ENCODE measurements around the gene TRIM73.
"Not testable (repeated sequence)": the region's sequence is repeated elsewhere in the genome, so short reads cannot be mapped to it uniquely, and the experiment has no call there.

The TRIM73 gene

DNA sequence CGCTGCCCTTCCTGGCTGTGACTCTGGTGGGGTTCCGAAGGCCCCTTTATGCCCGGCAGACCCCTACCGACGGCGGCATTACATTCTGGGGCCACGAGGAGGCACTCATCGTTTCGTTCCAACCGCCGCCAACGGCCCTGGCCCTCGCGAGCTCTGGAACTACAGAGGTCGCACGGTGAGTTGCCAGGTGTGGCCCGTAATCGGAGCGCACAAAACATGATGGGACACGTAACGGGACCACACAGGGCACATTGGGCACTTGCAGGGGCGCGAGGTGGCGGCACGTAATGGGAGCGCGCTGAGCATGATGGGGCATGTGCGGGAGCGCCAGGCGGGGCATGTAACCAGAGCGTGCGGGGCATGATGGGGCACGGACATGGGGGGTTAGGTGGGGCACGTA, at the start of gene TRIM73:
Gene TRIM73, plus strand, starts transcription at position 301 of the 400 bp plus-strand sequence. CDS start 3,305 bp downstream, outside the sequence.
- H3K27ac ChIP-seq (ENCODE audit: low read length); H3K4me3 ChIP-seq (ENCODE audit: low read depth in 1 of 2, low read length in 2 of 2); H3K9me3 ChIP-seq (ENCODE audit: control insufficient read depth in 1 of 2, low read length in 2 of 2); H3K27me3 ChIP-seq (ENCODE audit: low read depth, low read length); H3K36me3 ChIP-seq (ENCODE audit: control insufficient read depth in 1 of 2, insufficient read depth in 2 of 2, low read length in 2 of 2); H3K4me1 ChIP-seq (ENCODE audit: control insufficient read depth in 1 of 2, insufficient read depth in 2 of 2, low read length in 2 of 2): not testable (repeated sequence)

DNA sequence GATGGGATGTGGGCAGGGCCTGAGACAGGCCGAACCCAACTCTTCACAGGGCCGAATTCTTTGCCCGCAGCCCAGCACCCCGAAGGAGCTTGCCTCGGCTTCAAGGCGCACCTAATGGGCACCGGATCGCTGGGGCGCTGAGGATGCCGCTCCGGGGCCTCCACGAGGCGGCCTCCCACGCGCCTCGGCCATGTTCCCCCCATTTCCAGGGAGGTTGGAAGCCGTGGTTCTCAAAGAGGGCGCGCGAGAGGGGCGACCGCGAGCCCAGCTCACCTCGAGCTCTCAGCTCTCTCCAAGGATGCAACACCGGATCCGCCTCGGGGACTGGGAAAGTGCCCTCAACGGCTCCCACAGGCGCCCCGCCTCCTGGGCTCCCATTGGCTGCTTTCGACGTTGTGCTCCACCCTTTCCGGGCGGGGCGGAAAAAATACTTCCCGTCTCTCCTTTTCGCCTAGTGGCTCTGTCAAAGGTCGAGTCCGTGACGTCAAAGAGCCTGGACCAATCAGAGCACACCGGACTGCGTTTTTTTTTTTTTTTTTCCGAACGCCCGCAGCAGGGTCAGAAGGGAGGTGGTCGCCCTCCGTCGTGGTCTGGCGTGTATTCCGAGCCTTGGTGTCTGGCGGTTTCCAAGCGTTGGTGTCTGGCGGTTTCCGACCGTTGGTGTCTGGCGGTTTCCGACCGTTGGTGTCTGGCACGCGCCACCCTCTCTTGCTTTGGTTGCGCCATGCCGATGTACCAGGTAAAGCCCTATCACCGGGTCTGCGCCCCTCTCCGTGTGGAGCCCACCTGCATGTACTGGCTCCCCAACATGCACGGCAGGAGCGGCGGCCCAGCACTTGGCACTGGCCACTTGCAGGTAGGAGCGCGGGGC, 36.5 kb upstream of the TRIM73 start:
- H3K9me3 ChIP-seq (ENCODE audit: control insufficient read depth in 1 of 2, low read length in 2 of 2); H3K27me3 ChIP-seq (ENCODE audit: low read depth, low read length); H3K4me1 ChIP-seq (ENCODE audit: control insufficient read depth in 1 of 2, insufficient read depth in 2 of 2, low read length in 2 of 2); H3K36me3 ChIP-seq (ENCODE audit: control insufficient read depth in 1 of 2, insufficient read depth in 2 of 2, low read length in 2 of 2); H3K27ac ChIP-seq (ENCODE audit: low read length): not testable (repeated sequence)
- H3K4me3 ChIP-seq (ENCODE audit: low read depth in 1 of 2, low read length in 2 of 2), result peak overlapping the region in 1 of 2 donors; percentile 24

DNA sequence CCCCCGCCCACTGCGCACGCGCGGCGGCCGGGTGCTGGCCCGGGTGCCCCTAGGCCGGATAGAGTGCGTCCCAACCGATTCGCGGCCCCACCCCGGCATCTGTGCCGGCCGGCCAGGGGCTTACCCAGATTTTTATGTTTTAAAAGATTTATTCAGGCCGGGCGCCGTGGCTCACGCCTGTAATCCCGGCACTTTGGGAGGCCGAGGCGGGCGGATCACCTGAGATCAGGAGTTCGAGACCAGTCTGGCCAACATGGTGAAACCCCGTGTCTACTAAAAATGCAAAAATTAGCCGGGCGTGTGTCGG, 35.9 kb upstream of the TRIM73 start:
- H3K36me3 ChIP-seq (ENCODE audit: control insufficient read depth in 1 of 2, insufficient read depth in 2 of 2, low read length in 2 of 2); H3K27ac ChIP-seq (ENCODE audit: low read length); H3K27me3 ChIP-seq (ENCODE audit: low read depth, low read length); H3K9me3 ChIP-seq (ENCODE audit: control insufficient read depth in 1 of 2, low read length in 2 of 2); H3K4me1 ChIP-seq (ENCODE audit: control insufficient read depth in 1 of 2, insufficient read depth in 2 of 2, low read length in 2 of 2): not testable (repeated sequence)
- H3K4me3 ChIP-seq (ENCODE audit: low read depth in 1 of 2, low read length in 2 of 2), result peak overlapping the region in 1 of 2 donors; percentile 24

DNA sequence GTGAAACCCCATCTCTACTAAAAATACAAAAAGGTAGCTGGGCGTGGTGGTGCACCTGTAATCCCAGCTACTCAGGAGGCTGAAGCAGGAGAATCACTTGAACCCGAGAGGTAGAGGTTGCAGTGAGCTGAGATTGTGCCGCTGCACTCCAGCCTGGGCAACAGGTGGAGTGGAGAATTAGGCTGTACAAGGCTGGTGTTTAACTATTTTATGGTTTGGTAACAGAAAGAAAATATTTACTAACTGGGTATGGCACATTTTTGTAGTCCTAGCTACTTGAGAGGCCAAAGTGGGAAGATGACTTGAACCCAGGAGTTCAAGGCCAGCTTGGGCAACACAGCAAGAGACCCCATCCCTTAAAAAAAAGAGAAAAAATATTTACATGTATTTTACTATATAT, 31.4 kb upstream of the TRIM73 start:
- H3K9me3 ChIP-seq (ENCODE audit: control insufficient read depth in 1 of 2, low read length in 2 of 2); H3K4me1 ChIP-seq (ENCODE audit: control insufficient read depth in 1 of 2, insufficient read depth in 2 of 2, low read length in 2 of 2); H3K36me3 ChIP-seq (ENCODE audit: control insufficient read depth in 1 of 2, insufficient read depth in 2 of 2, low read length in 2 of 2); H3K27me3 ChIP-seq (ENCODE audit: low read depth, low read length); H3K4me3 ChIP-seq (ENCODE audit: low read depth in 1 of 2, low read length in 2 of 2); H3K27ac ChIP-seq (ENCODE audit: low read length): not testable (repeated sequence)

DNA sequence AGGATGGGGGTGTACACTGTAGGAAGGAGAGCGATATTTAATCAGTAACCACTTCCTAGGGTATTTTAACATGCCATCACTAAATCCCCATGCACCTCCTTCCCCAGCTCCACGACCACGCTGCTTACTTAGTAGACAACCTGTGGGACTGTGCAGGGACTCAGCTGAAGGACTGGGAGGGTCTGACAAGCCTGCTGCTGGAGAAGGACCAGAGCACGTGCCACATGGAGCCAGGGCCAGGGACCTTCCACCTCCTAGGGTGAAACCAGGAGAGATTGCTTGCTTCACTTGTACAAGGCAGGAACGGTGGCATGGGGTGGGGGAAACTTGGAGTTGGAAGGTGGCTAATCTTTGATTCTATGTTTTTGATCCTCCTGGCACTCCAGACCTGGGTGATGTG, 28.8 kb upstream of the TRIM73 start:
- not testable (repeated sequence) for H3K27ac ChIP-seq (ENCODE audit: low read length); H3K4me3 ChIP-seq (ENCODE audit: low read depth in 1 of 2, low read length in 2 of 2); H3K9me3 ChIP-seq (ENCODE audit: control insufficient read depth in 1 of 2, low read length in 2 of 2); H3K36me3 ChIP-seq (ENCODE audit: control insufficient read depth in 1 of 2, insufficient read depth in 2 of 2, low read length in 2 of 2); H3K4me1 ChIP-seq (ENCODE audit: control insufficient read depth in 1 of 2, insufficient read depth in 2 of 2, low read length in 2 of 2); H3K27me3 ChIP-seq (ENCODE audit: low read depth, low read length)

DNA sequence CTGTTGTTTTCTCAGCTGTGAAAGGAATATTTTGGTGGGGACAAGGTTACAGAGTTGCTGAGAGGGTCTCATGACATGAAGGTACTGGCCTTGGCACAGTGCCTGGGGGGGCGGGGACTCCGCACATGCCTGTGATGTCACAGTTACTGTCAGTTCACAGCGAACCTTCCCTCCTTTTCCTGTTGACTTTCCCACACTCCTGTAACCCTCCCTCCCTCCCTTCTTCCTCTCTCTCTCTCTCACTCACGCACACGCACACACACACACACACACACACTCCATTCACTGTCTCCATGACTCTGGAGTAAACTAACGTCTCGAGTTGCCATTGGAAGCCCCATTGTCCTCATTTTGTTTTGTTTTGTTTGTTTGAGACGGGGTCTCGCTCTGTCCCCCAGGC, 28.1 kb upstream of the TRIM73 start:
- H3K36me3 ChIP-seq (ENCODE audit: control insufficient read depth in 1 of 2, insufficient read depth in 2 of 2, low read length in 2 of 2); H3K4me1 ChIP-seq (ENCODE audit: control insufficient read depth in 1 of 2, insufficient read depth in 2 of 2, low read length in 2 of 2); H3K9me3 ChIP-seq (ENCODE audit: control insufficient read depth in 1 of 2, low read length in 2 of 2); H3K27me3 ChIP-seq (ENCODE audit: low read depth, low read length); H3K4me3 ChIP-seq (ENCODE audit: low read depth in 1 of 2, low read length in 2 of 2); H3K27ac ChIP-seq (ENCODE audit: low read length): not testable (repeated sequence)

DNA sequence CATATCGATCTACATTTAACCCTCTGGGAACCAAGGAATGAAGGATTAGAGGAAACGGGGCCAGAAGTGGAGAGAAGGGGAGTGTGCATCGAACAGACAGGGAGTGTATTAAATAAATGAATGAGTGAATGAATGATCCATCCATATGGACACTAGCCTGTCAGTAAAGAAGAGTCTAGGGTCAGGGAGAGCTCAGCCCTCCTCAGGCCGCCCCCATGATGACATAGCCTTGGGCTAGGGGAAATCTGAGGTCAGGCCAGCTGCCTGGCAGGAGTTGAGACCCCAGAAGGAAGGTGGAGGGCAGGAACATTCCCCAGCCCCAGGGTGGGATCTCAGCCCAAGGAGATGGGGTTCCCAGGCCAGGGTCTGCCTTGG, 21.3 kb upstream of the TRIM73 start:
- H3K9me3 ChIP-seq (ENCODE audit: control insufficient read depth in 1 of 2, low read length in 2 of 2); H3K36me3 ChIP-seq (ENCODE audit: control insufficient read depth in 1 of 2, insufficient read depth in 2 of 2, low read length in 2 of 2); H3K4me1 ChIP-seq (ENCODE audit: control insufficient read depth in 1 of 2, insufficient read depth in 2 of 2, low read length in 2 of 2); H3K4me3 ChIP-seq (ENCODE audit: low read depth in 1 of 2, low read length in 2 of 2); H3K27ac ChIP-seq (ENCODE audit: low read length); H3K27me3 ChIP-seq (ENCODE audit: low read depth, low read length): not testable (repeated sequence)

DNA sequence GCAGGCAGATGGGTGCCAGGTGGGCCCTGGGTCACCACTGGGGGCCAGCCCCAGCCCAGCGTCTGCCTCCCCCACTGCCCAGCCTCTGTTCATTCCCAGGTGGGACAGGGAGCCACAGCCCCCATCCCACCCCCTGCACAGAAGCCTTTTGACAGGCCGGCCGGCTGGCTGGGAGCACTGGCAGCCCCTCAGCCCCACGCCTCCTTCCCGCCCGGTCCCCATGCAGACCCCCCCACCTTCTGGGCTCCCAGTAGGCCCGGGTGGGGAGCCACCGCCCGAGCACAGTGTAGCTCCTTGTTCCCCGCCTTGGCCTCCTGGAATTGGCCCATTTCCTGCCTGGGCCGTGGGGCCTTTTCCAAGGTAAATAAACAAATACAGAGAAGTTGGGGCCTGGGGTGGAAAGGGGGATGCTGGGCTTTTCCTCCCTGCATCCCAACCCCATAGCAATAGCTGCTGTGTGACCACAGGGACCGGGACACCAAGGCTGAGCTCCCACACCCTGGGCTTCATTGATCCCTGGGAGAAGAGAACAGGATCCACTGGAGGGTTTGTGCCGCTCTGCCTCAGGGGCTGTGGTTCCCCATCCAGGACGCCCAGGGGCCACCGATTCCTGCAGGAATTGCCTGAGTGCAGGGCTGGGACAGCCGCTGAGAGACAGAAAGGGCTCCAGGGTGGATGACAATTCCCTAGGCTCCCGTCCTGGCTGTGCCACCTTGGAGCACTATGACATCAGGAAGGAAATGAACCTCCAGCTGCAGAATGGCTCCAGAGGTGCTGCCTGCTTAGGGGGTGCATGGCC, 20.7 kb upstream of the TRIM73 start:
- not testable (repeated sequence) for H3K9me3 ChIP-seq (ENCODE audit: control insufficient read depth in 1 of 2, low read length in 2 of 2); H3K4me1 ChIP-seq (ENCODE audit: control insufficient read depth in 1 of 2, insufficient read depth in 2 of 2, low read length in 2 of 2); H3K27ac ChIP-seq (ENCODE audit: low read length); H3K4me3 ChIP-seq (ENCODE audit: low read depth in 1 of 2, low read length in 2 of 2); H3K36me3 ChIP-seq (ENCODE audit: control insufficient read depth in 1 of 2, insufficient read depth in 2 of 2, low read length in 2 of 2); H3K27me3 ChIP-seq (ENCODE audit: low read depth, low read length)

DNA sequence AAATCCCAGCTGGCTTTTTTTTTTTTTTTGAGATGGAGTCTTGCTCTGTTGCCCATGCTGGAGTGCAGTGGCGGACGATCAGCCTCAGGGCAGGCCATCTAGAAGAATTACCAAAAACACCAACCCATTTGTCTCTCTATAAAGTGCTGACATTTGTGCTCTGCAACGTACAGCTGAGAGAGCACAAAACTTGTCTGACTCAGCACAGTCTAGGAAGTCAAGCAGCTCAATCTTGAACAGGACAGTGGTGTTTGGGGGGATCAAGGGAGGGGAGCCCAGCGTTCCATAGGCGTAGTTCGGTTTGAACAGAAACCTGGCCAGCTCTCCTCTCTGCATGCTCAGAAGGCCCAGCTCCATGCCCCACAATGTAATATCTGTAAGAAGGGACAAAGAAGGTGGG, 2.2 kb upstream of the TRIM73 start:
- not testable (repeated sequence) for H3K4me3 ChIP-seq (ENCODE audit: low read depth in 1 of 2, low read length in 2 of 2); H3K4me1 ChIP-seq (ENCODE audit: control insufficient read depth in 1 of 2, insufficient read depth in 2 of 2, low read length in 2 of 2); H3K27me3 ChIP-seq (ENCODE audit: low read depth, low read length); H3K36me3 ChIP-seq (ENCODE audit: control insufficient read depth in 1 of 2, insufficient read depth in 2 of 2, low read length in 2 of 2); H3K9me3 ChIP-seq (ENCODE audit: control insufficient read depth in 1 of 2, low read length in 2 of 2); H3K27ac ChIP-seq (ENCODE audit: low read length)

DNA sequence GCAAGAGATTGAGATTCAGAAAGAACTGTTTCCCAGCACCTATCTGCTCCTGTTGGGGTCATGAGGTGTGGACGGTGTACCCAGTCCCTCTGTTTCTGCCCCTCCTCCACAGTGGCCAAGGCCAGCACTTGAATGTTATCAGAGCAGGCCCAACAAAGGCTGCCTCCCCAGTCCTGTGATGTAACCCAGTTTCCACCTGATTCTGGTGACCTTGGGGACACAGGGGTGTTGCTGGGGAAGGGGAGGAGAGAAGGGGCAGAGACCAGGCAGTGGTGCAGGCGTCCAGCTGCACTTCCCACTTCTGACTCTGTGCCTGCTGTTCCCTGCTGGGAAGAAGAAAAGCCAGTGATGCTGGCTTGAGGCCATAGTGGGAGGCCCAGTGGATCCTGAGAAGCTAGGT, 2.4 kb downstream of the TRIM73 start:
- H3K4me1 ChIP-seq (ENCODE audit: control insufficient read depth in 1 of 2, insufficient read depth in 2 of 2, low read length in 2 of 2); H3K27ac ChIP-seq (ENCODE audit: low read length); H3K27me3 ChIP-seq (ENCODE audit: low read depth, low read length): not testable (repeated sequence)

DNA sequence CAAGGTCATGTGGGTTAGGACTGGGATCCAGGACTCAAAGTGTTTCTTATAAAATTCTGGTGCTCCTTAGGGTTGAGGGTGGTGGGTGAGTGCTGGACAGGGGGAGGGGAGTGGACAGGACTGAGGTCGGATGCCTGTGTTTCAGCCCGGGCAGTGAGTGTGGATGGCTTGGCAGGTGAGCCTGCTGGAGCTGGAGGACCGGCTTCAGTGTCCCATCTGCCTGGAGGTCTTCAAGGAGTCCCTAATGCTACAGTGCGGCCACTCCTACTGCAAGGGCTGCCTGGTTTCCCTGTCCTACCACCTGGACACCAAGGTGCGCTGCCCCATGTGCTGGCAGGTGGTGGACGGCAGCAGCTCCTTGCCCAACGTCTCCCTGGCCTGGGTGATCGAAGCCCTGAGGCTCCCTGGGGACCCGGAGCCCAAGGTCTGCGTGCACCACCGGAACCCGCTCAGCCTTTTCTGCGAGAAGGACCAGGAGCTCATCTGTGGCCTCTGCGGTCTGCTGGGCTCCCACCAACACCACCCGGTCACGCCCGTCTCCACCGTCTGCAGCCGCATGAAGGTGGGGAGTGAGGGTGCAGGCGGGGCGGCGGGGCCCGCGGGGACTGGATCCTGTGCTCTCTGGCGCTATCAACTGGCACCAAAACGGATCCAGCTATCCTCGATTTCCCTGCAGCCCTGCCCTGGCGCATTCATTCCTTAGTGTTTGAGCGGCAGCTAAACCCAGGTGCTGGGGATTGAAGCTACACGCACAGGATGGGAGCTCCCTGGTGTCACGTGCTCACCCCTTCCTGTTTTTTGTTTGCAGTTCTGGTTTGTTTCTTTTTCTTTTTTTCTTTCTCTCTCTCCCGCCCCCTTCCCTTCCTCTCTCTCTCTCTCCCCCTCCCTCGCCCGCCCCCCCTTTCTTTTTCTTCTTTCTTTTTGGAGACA, 3.6 kb downstream of the TRIM73 start:
- H3K27ac ChIP-seq (ENCODE audit: low read length); H3K4me3 ChIP-seq (ENCODE audit: low read depth in 1 of 2, low read length in 2 of 2); H3K36me3 ChIP-seq (ENCODE audit: control insufficient read depth in 1 of 2, insufficient read depth in 2 of 2, low read length in 2 of 2); H3K4me1 ChIP-seq (ENCODE audit: control insufficient read depth in 1 of 2, insufficient read depth in 2 of 2, low read length in 2 of 2); H3K9me3 ChIP-seq (ENCODE audit: control insufficient read depth in 1 of 2, low read length in 2 of 2); H3K27me3 ChIP-seq (ENCODE audit: low read depth, low read length): not testable (repeated sequence)

More for the DNA sequence above, 2.4 kb downstream of the TRIM73 start:
- H3K4me3 ChIP-seq (ENCODE audit: low read depth in 1 of 2, low read length in 2 of 2); H3K9me3 ChIP-seq (ENCODE audit: control insufficient read depth in 1 of 2, low read length in 2 of 2); H3K36me3 ChIP-seq (ENCODE audit: control insufficient read depth in 1 of 2, insufficient read depth in 2 of 2, low read length in 2 of 2): not testable (repeated sequence)

All from muscle layer of duodenum (tissue), 2 donors.